Neuronal stem cell (in vitro differentiated cells): ENCODE measurements around the gene NFAM1.

Experiments
- DNase-seq: peaks from one replicate; pipeline ENCODE4 v3.0.0-alpha.2; 2013; ENCODE audit warnings: low spot score
- H2AFZ ChIP-seq: one replicate; pipeline ENCODE4 v1.6.1; 2013; ENCODE audit warnings: mild to moderate bottlenecking, low read length, inconsistent platforms
- H2AK5ac ChIP-seq: 2 replicates; pipeline ENCODE4 v1.6.1; 2013; ENCODE audit warnings: low read depth, mild to moderate bottlenecking, inconsistent platforms, low read length, moderate library complexity, mixed read lengths
- H2BK120ac ChIP-seq: 2 replicates; pipeline ENCODE4 v1.6.1; 2013; ENCODE audit warnings: low read depth, mild to moderate bottlenecking, inconsistent platforms, low read length, moderate library complexity, mixed read lengths
- H2BK12ac ChIP-seq: one replicate; pipeline ENCODE4 v1.6.1; 2013; ENCODE audit warnings: low read length, inconsistent platforms
- H2BK15ac ChIP-seq: 2 replicates; pipeline ENCODE4 v1.6.1; 2013; ENCODE audit warnings: mild to moderate bottlenecking, low read length, inconsistent platforms, mixed read lengths
- H2BK5ac ChIP-seq: one replicate; pipeline ENCODE4 v1.6.1; 2013; ENCODE audit warnings: inconsistent platforms, mild to moderate bottlenecking, low read length, moderate library complexity
- H3K14ac ChIP-seq: one replicate; pipeline ENCODE4 v1.6.1; 2013; ENCODE audit warnings: low read length, inconsistent platforms
- H3K18ac ChIP-seq: 2 replicates; pipeline ENCODE4 v1.6.1; 2013; ENCODE audit warnings: low read length, inconsistent platforms
- H3K23ac ChIP-seq: 2 replicates; pipeline ENCODE4 v1.6.1; 2013; ENCODE audit warnings: low read depth, mild to moderate bottlenecking, mixed read lengths, low read length, inconsistent platforms; ENCODE audit not compliant: poor library complexity
- H3K27ac ChIP-seq: replicated peaks from 3 replicates; pipeline ENCODE4 v1.5.1; 2013; ENCODE audit warnings: low read length, inconsistent platforms
- H3K27me3 ChIP-seq, 3 experiments: 2 replicates each; pipeline ENCODE4 v1.6.1; 2013; ENCODE audit warnings: low read length in 3 of 3, mild to moderate bottlenecking in 2 of 3, inconsistent platforms in 1 of 3, low read depth in 1 of 3, mixed read lengths in 1 of 3, moderate library complexity in 1 of 3; ENCODE audit not compliant: control insufficient read depth in 3 of 3, insufficient read depth in 3 of 3
- H3K36me3 ChIP-seq, 2 donors: replicated peaks in 1 of 2; 2 replicates each; pipeline ENCODE4 v1.6.1; 2013; ENCODE audit warnings: low read length in 2 of 2; ENCODE audit not compliant: control insufficient read depth in 2 of 2, insufficient read depth in 2 of 2
- H3K4ac ChIP-seq: 2 replicates; pipeline ENCODE4 v1.6.1; 2013; ENCODE audit warnings: inconsistent platforms, mild to moderate bottlenecking, low read length, moderate library complexity
- H3K4me1 ChIP-seq, 2 donors: 1 replicate in 1 of 2; 2 replicates in 1 of 2; pipeline ENCODE4 v1.6.1; 2013; ENCODE audit warnings: low read length in 2 of 2, low read depth in 1 of 2; ENCODE audit not compliant: control insufficient read depth in 2 of 2, insufficient read depth in 1 of 2
- H3K4me2 ChIP-seq: one replicate; pipeline ENCODE4 v1.6.1; 2013; ENCODE audit warnings: mild to moderate bottlenecking, low read length, inconsistent platforms; ENCODE audit not compliant: insufficient read depth, poor library complexity, severe bottlenecking
- H3K4me3 ChIP-seq, 2 donors: 2 replicates each; pipeline ENCODE4 v1.5.1; 2013; ENCODE audit warnings: low read length in 2 of 2, mild to moderate bottlenecking in 2 of 2, inconsistent platforms in 1 of 2, moderate library complexity in 1 of 2
- H3K79me1 ChIP-seq: one replicate; pipeline ENCODE4 v1.6.1; 2013; ENCODE audit warnings: low read depth, mild to moderate bottlenecking, inconsistent platforms, low read length, moderate library complexity
- H3K9ac ChIP-seq: one replicate; pipeline ENCODE4 v1.6.1; 2013; ENCODE audit warnings: mild to moderate bottlenecking, low read depth, low read length, inconsistent platforms; ENCODE audit not compliant: poor library complexity
- H3K9me3 ChIP-seq, 2 donors: replicated peaks in 1 of 2; 2 replicates each; pipeline versions ENCODE3 to v1.6.1; 2013; ENCODE audit warnings: low read length in 2 of 2, mild to moderate bottlenecking in 2 of 2, inconsistent platforms in 1 of 2, low read depth in 1 of 2, mixed read lengths in 1 of 2, moderate library complexity in 1 of 2; ENCODE audit not compliant: control insufficient read depth in 2 of 2, insufficient read depth in 1 of 2
- H4K8ac ChIP-seq: one replicate; pipeline ENCODE4 v1.6.1; 2013; ENCODE audit warnings: low read depth, mild to moderate bottlenecking, inconsistent platforms, low read length, moderate library complexity
- H4K91ac ChIP-seq: one replicate; pipeline ENCODE4 v1.6.1; 2013; ENCODE audit warnings: low read length, low read depth, mild to moderate bottlenecking, inconsistent platforms; ENCODE audit not compliant: poor library complexity
- WGBS, 2 donors: extraction: QIAGEN DNeasy Blood & Tissue Kit; methylation state at CpG; one replicate each; pipeline ENCODE4 v1.1.7; 2013; ENCODE audit warnings: missing lambda C conversion rate in 2 of 2, mixed read lengths in 1 of 2; ENCODE audit not compliant: insufficient read length in 2 of 2, insufficient replicate concordance in 1 of 2; ENCODE audit errors: extremely low coverage in 2 of 2; 5-methylcytosine and 5-hydroxymethylcytosine counted together

NFAM1 gene

GRCh38 chr22:42368379-42369249 lies 63.6 kb downstream of the NFAM1 start:
- Histone ChIP-seq H3K4me1 (peaks cover 32 to 40% of the 10 kb centered on the region in 2 donors), H4K91ac (peak overlapping the region; percentile 65), H3K23ac (peak overlapping the region; percentile 71), H3K4me2 (peak overlapping the region; percentile 100), H3K14ac (peak overlapping the region; percentile 87), H2BK12ac (no peak overlapping the region), H3K36me3 (no peaks in the 10 kb centered on the region), H3K79me1 (no peaks in the 10 kb centered on the region), H3K27me3 (peaks cover 17 to 39% (median 27%) of the 10 kb centered on the region in 3 experiments), H2BK120ac (no peak overlapping the region), H2AFZ (peak overlapping the region; percentile 86), H2AK5ac (peak overlapping the region; percentile 95), H3K18ac (peak overlapping the region; percentile 95), H3K4ac (no peak overlapping the region), H2BK15ac (peak overlapping the region; percentile 19), H3K27ac (no peak overlapping the region), H2BK5ac (peak overlapping the region; percentile 7), H3K9me3 (peaks cover 0 to 2% of the 10 kb centered on the region in 2 donors), H3K9ac (peak overlapping the region; percentile 80), H4K8ac (no peak overlapping the region), H3K4me3 (peak overlapping the region; percentile 67 to 80)
- WGBS, 2 donors = no CpG with 5 or more reads among the region's 86 CpGs
- no peak for DNase-seq

GRCh38 chr22:42367980-42368378 lies 64.2 kb downstream of the NFAM1 start:
- no peak overlapping the region for H4K91ac ChIP-seq
- peaks cover 0 to 2% of the 10 kb centered on the region in 2 donors for H3K36me3 ChIP-seq
- H3K4me1 ChIP-seq = peaks cover 32 to 37% of the 10 kb centered on the region in 2 donors
- H3K27ac ChIP-seq = no peak overlapping the region
- no peak for DNase-seq
- H2AFZ ChIP-seq = peak overlapping the region; percentile 86
- peaks cover 0 to 2% of the 10 kb centered on the region in 2 donors for H3K9me3 ChIP-seq
- no peak overlapping the region for H2BK120ac ChIP-seq
- no peak overlapping the region for H2BK12ac ChIP-seq
- H3K14ac ChIP-seq = no peak overlapping the region
- H3K79me1 ChIP-seq = no peaks in the 10 kb centered on the region
- peak overlapping the region; percentile 67 to 80 for H3K4me3 ChIP-seq
- no peak overlapping the region for H3K4ac ChIP-seq
- H2AK5ac ChIP-seq = peak overlapping the region; percentile 95
- peak overlapping the region; percentile 95 for H3K18ac ChIP-seq
- peak overlapping the region; percentile 100 for H3K4me2 ChIP-seq
- H4K8ac ChIP-seq = no peak overlapping the region
- peak overlapping the region; percentile 7 for H2BK5ac ChIP-seq
- peak overlapping the region; percentile 19 for H2BK15ac ChIP-seq
- H3K9ac ChIP-seq = no peak overlapping the region
- no CpG with 5 or more reads among the region's 11 CpGs for WGBS, 2 donors
- peak overlapping the region; percentile 71 for H3K23ac ChIP-seq
- H3K27me3 ChIP-seq = peaks cover 17 to 33% (median 27%) of the 10 kb centered on the region in 3 experiments

- Histone ChIP-seq H3K18ac (peak overlapping the region; percentile 74), H2BK15ac (peak overlapping the region; percentile 14), H4K91ac (no peak overlapping the region), H3K4ac (no peak overlapping the region), H3K9ac (no peak overlapping the region), H4K8ac (no peak overlapping the region), H3K4me2 (no peak overlapping the region), H3K23ac (peak overlapping the region; percentile 29), H3K27me3 (peaks cover 17 to 32% (median 27%) of the 10 kb centered on the region in 3 experiments), H3K79me1 (no peaks in the 10 kb centered on the region), H3K4me3 (no peak overlapping the region), H2AFZ (no peak overlapping the region), H2BK5ac (no peak overlapping the region), H3K27ac (no peak overlapping the region), H3K4me1 (peaks cover 32 to 37% of the 10 kb centered on the region in 2 donors), H3K9me3 (peaks cover 0 to 2% of the 10 kb centered on the region in 2 donors), H3K14ac (no peak overlapping the region), H2BK120ac (no peak overlapping the region), H2AK5ac (peak overlapping the region; percentile 95), H3K36me3 (peaks cover 0 to 3% of the 10 kb centered on the region in 2 donors), H2BK12ac (no peak overlapping the region)
- no CpG with 5 or more reads among the region's 8 CpGs for WGBS, 2 donors
- DNase-seq = no peak
Observed at GRCh38 chr22:42366806-42367581, 65.2 kb downstream of the NFAM1 start.
